CD4-positive, alpha-beta T cell (primary cell): ENCODE data around the gene MAP1B. TPM values are rescaled to one million over a fixed set of nuclear protein-coding genes. Genes with fewer than 3 reads are reported as not detected.

Experiments used
- ATAC-seq: fragments of 200-7000 bp; cut with Tn5 transposase; one replicate; pipeline ENCODE4 v1.10.0; 2022; ENCODE audit warnings: mild to moderate bottlenecking; ENCODE audit not compliant: poor library complexity
- CTCF ChIA-PET: fragments of 350-600 bp; sonication (Branson Sonifier 250); formaldehyde crosslinking; loops from one replicate; lab custom pipeline; 2021; ENCODE audit warnings: antibody characterized with exemption, inconsistent platforms; lab: Charles Lee
- POLR2A ChIA-PET: fragments of 350-600 bp; sonication (Branson Sonifier 250); formaldehyde crosslinking; loops from one replicate; lab custom pipeline; 2021; ENCODE audit warnings: antibody characterized with exemption, inconsistent platforms; lab: Charles Lee
- DNase-seq, 14 experiments: peaks; one replicate each; pipeline ENCODE4 v3.0.0-alpha.2; 2013 to 2020; ENCODE audit warnings: mixed read lengths in 2 of 14
- H3K27ac ChIP-seq, 2 donors: one replicate each; pipeline versions ENCODE4 v1.5.1 to v1.7.0; 2013; ENCODE audit warnings: low read length in 2 of 2, low read depth in 1 of 2, mild to moderate bottlenecking in 1 of 2
- H3K27me3 ChIP-seq, 2 experiments: 1 replicate in 1 of 2; 2 replicates in 1 of 2; pipeline versions ENCODE4 v1.6.1 to v1.7.0; 2013; ENCODE audit warnings: low read length in 2 of 2, control low read depth in 1 of 2, mild to moderate bottlenecking in 1 of 2, moderate library complexity in 1 of 2; ENCODE audit not compliant: insufficient read depth in 2 of 2, control insufficient read depth in 1 of 2
- H3K36me3 ChIP-seq: one replicate; pipeline ENCODE4 v1.6.1; 2013; ENCODE audit warnings: low read length, control low read depth; ENCODE audit not compliant: insufficient read depth
- H3K4me1 ChIP-seq: one replicate; pipeline ENCODE4 v1.6.1; 2013; ENCODE audit warnings: low read length, control low read depth; ENCODE audit not compliant: insufficient read depth
- H3K4me3 ChIP-seq: one replicate; pipeline ENCODE4 v1.5.1; 2013; ENCODE audit warnings: mild to moderate bottlenecking, low read length, moderate library complexity
- H3K9me3 ChIP-seq, 2 experiments: 1 replicate in 1 of 2; 2 replicates in 1 of 2; pipeline versions ENCODE4 v1.6.1 to v1.7.0; 2013; ENCODE audit warnings: low read length in 2 of 2, mild to moderate bottlenecking in 2 of 2, control low read depth in 1 of 2, moderate library complexity in 1 of 2; ENCODE audit not compliant: control insufficient read depth in 1 of 2, insufficient read depth in 1 of 2
- H3K27ac Mint-ChIP-seq: one replicate; pipeline ENCODE4 v1.8.0; 2020; ENCODE audit warnings: mixed read lengths
- H3K27me3 Mint-ChIP-seq: one replicate; pipeline ENCODE4 v1.8.0; 2021; ENCODE audit warnings: mixed read lengths
- H3K36me3 Mint-ChIP-seq: one replicate; pipeline ENCODE4 v1.8.0; 2021; ENCODE audit warnings: low read depth, mixed read lengths
- H3K4me1 Mint-ChIP-seq: one replicate; pipeline ENCODE4 v1.8.0; 2021; ENCODE audit warnings: low read depth, mixed read lengths
- H3K4me3 Mint-ChIP-seq: one replicate; pipeline ENCODE4 v1.8.0; 2020; ENCODE audit warnings: mild to moderate bottlenecking, mixed read lengths
- H3K9me3 Mint-ChIP-seq: one replicate; pipeline ENCODE4 v1.8.0; 2020; ENCODE audit warnings: mixed read lengths
- intact Hi-C, 2 experiments: fragments of 100-400 bp; cut with DNase I in 1 of 2; cut with micrococcal nuclease in 1 of 2; formaldehyde crosslinking; loops; one replicate each; pipeline versions ENCODE4 v1.15.1 to v1.9.0; 2023 to 2025; cut with DNase I, micrococcal nuclease
- total RNA-seq, 174 experiments: library from RNA in 2 of 174; stranded (reverse) in 2 of 174; gene quantifications; one replicate each; pipeline ENCODE4 v1.2.3 and lab custom pipeline; 2021 to 2026
- TF ChIP-seq, protein P1 (sequence below): fragments of 200-600 bp; IDR thresholded peaks from one replicate; pipeline ENCODE4 v1.8.0; 2022; ENCODE audit warnings: antibody characterized with exemption, mild to moderate bottlenecking

The MAP1B gene
- total RNA-seq, 2 experiments from 2014 or later: 0.03 to 0.06 TPM

DNA sequence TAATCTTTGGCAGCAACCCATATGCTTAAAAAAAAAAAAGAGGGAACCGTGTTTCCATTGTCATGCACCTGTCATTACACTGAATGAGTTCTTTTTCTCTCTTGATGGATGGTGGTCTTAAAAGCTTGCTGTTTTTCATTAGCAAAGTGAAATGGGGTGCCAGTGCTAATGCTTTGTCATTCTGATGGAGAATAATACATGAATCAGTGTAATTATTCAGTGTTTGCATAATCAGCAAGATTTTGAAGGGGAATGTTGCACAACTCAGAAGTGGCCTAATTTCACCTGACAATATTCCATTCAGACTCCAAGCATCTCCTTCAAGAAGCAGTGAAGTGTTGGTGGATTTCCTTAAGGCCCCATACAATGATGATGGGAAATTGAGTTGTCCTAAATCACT is 38.1 kb downstream of the MAP1B start:
- no peak overlapping the region for H3K27ac Mint-ChIP-seq
- H3K27me3 Mint-ChIP-seq: peaks cover 26% of the 10 kb centered on the region
- no peaks in the 10 kb centered on the region for H3K36me3 Mint-ChIP-seq
- DNase-seq: no peak
- CTCF ChIA-PET: no interaction called here
- no peak overlapping the region for H3K4me3 ChIP-seq
- no peaks in the 10 kb centered on the region for H3K36me3 ChIP-seq
- H3K4me1 Mint-ChIP-seq: no peaks in the 10 kb centered on the region
- no peak overlapping the region for H3K4me3 Mint-ChIP-seq
- POLR2A ChIA-PET: no interaction called here
- no peak overlapping the region for H3K27ac ChIP-seq
- H3K9me3 Mint-ChIP-seq: no peaks in the 10 kb centered on the region
- H3K4me1 ChIP-seq: no peaks in the 10 kb centered on the region
- peaks cover 0 to 12% of the 10 kb centered on the region in 2 experiments for H3K27me3 ChIP-seq
- TF ChIP-seq, protein P1, sequence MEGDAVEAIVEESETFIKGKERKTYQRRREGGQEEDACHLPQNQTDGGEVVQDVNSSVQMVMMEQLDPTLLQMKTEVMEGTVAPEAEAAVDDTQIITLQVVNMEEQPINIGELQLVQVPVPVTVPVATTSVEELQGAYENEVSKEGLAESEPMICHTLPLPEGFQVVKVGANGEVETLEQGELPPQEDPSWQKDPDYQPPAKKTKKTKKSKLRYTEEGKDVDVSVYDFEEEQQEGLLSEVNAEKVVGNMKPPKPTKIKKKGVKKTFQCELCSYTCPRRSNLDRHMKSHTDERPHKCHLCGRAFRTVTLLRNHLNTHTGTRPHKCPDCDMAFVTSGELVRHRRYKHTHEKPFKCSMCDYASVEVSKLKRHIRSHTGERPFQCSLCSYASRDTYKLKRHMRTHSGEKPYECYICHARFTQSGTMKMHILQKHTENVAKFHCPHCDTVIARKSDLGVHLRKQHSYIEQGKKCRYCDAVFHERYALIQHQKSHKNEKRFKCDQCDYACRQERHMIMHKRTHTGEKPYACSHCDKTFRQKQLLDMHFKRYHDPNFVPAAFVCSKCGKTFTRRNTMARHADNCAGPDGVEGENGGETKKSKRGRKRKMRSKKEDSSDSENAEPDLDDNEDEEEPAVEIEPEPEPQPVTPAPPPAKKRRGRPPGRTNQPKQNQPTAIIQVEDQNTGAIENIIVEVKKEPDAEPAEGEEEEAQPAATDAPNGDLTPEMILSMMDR: no peak
- H3K9me3 ChIP-seq: no peaks in the 10 kb centered on the region
- ATAC-seq: no peak
- intact Hi-C loops: no loop called here

DNA sequence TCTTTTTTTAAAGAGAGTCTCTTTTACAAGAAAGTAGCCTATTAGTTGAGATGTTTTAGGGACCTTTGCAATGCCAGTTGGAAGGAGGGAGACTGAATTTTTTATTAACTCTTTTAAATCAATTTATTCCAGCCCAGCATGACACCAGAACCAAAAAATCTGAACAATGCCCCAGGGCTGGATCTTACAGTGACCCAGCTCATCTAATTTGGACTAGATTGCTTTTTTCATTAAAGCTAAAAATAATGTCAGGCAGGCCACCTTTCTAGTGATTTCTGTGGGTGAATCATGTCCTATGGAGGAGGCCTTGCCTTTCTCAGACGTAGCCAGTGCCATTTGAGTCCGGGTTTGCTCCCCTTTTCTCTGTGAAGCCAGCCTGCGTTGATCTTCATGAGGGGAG is 38.8 kb downstream of the MAP1B start:
- Mint-ChIP-seq H3K27me3 (peaks cover 19% of the 10 kb centered on the region), H3K27ac (no peak overlapping the region), H3K4me3 (no peak overlapping the region), H3K36me3 (no peaks in the 10 kb centered on the region), H3K4me1 (no peaks in the 10 kb centered on the region), H3K9me3 (no peaks in the 10 kb centered on the region)
- TF ChIP-seq, protein P1: no peak
- CTCF ChIA-PET: no interaction called here
- intact Hi-C loops: no loop called here
- DNase-seq: no peak
- no peaks in the 10 kb centered on the region for H3K36me3 ChIP-seq
- ATAC-seq: no peak
- H3K27me3 ChIP-seq: peaks cover 0 to 6% of the 10 kb centered on the region in 2 experiments
- H3K4me3 ChIP-seq: no peak overlapping the region
- POLR2A ChIA-PET: no interaction called here
- H3K9me3 ChIP-seq: no peaks in the 10 kb centered on the region
- H3K4me1 ChIP-seq: no peaks in the 10 kb centered on the region
- H3K27ac ChIP-seq: no peak overlapping the region

DNA sequence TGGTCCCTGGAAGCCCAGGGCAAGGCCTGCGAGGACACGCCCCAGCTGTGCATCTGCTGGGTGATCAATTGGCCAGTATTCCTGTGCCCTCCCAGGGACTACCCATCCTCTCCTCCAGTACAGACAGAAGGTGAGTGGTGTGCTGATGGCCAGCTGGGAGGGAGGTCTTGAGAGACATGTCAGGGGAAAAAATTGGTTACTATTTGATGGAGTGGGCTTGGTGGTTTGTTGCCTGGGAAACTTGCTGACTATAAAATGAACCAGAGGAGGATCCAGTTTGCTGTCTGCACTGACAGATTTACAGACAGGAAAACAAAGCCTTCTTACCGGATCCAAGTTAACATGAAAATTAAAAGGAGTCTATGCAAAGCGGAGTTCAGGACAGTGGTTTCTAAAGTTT is 40.3 kb downstream of the MAP1B start:
- TF ChIP-seq, protein P1: no peak
- H3K36me3 Mint-ChIP-seq: no peaks in the 10 kb centered on the region
- DNase-seq (no peak), ATAC-seq (no peak)
- no peaks in the 10 kb centered on the region for H3K9me3 ChIP-seq
- no peaks in the 10 kb centered on the region for H3K36me3 ChIP-seq
- H3K27ac Mint-ChIP-seq: no peak overlapping the region
- H3K4me3 Mint-ChIP-seq: no peak overlapping the region
- no peaks in the 10 kb centered on the region for H3K27me3 ChIP-seq
- POLR2A ChIA-PET: no interaction called here
- intact Hi-C loops: no loop called here
- CTCF ChIA-PET: no interaction called here
- H3K4me1 ChIP-seq: no peaks in the 10 kb centered on the region
- H3K27ac ChIP-seq: no peak overlapping the region
- peaks cover 16% of the 10 kb centered on the region for H3K27me3 Mint-ChIP-seq
- H3K9me3 Mint-ChIP-seq: no peaks in the 10 kb centered on the region
- H3K4me1 Mint-ChIP-seq: no peaks in the 10 kb centered on the region
- no peak overlapping the region for H3K4me3 ChIP-seq
